GM21526 (cell line): ENCODE measurements around the gene NUP85.
"Not testable (repeated sequence)": the region's sequence is repeated elsewhere in the genome, so short reads cannot be mapped to it uniquely, and the experiment has no call there.

Source experiments
- ATAC-seq: cut with Tn5 transposase; IDR thresholded peaks from one replicate; pipeline ENCODE4 v1.9.1; 2021; ENCODE audit warnings: moderate library complexity; ENCODE audit not compliant: unreplicated experiment, low FRiP score

NUP85 gene

DNA sequence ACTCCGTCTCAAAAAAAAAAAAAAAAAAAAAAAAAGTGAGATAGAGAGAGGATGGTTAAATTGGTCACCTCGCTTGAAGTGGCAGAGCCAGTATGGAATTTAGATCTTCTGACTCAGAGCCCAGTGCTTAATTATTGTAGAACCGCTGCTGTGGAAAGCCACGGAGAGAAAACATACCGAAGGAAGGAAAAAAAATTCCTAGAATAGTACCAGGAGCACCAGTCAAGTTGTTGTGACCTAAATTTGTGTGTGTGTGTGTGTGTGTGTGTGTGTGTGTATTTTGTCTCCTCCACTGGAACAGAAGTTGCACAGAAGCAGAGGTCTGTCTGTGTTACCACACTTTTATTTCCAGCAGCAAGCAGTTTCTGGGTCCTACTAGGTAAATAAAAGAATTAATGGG lies 10.6 kb upstream of the NUP85 start:
- ATAC-seq, result no peak

GRCh38 chr17:75199886-75200618 lies 5.4 kb upstream of the NUP85 start:
- ATAC-seq, result no peak

DNA sequence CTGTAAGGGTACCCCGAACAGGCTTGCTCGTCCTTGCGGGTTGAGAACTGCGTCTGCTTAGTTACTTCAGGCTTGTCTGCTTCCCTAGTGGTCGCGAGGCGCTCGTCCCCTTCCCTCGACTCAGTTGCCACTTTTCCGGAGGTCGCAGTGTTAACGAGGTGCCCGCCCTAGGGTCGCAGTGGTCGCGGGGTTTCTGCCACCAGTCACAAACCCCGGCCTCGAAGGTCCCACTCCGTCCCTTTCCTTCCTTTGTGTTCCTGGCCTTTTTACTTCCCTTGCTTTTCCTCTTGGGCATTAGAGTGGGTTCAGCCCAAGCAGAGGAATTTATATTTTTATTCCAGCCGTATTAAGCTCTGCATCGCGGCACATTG lies 299 bp downstream of the NUP85 start:
- no peak for ATAC-seq

DNA sequence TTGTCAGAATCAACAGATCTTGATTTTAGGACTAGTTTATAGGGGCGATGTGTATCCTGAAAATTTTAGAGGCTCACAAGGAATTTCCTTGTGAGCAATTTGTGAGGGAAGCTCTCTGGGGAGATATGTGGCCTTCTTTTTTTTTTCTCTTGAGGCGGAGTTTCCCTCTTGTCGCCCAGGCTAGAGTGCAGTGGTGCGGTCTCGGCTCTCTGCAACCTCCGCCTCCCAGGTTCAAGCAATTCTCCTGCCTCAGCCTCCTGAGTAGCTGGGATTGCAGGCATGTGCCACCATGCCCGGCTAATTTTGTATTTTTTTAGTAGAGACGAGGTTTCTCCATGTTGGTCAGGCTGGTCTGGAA lies 1.6 kb downstream of the NUP85 start:
- not testable (repeated sequence) for ATAC-seq

DNA sequence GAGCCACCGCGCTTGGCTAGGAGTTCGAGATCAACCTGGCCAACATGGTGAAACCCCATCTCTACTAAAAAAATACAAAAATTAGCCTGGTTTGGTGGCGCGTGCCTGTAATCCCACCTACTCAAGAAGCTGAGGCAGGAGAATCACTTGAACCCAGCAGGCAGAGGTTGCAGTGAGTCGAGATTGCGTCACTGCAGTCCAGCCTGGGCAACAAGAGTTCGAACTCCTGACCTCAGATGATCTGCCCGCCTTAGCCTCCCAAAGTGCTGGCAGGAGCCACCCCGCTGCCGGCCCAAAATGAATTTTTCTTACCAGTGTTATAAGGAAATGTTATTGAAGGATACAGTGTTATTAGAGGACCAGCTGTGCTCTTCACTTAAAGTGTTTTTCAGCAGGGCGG lies 2.3 kb downstream of the NUP85 start:
- no peak for ATAC-seq

- no peak for ATAC-seq
Observed at GRCh38 chr17:75208161-75208560, 2.7 kb downstream of the NUP85 start.

GRCh38 chr17:75209061-75209460 lies 3.6 kb downstream of the NUP85 start:
- ATAC-seq, result no peak

DNA sequence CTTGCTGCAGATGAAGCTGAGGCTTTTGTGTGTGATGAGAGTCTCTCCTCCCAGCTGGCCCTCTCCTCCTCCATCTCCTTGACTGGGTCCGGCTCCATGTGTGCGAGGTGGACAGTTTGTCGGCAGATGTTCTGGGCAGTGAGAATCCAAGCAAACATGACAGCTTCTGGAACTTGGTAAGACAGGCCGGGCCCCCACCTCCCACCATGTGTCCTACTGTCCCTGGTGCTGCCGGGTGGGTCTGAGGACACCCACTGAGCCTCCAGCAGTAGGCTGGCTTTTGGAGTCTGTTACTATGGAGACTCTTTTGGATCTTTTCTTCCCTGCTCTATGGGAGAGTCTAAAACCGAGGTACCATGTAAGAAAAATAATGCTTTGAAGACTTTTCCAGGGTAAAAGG lies 12.7 kb downstream of the NUP85 start:
- no peak for ATAC-seq

- no peak for ATAC-seq
Observed at GRCh38 chr17:75219815-75220214, 14.3 kb downstream of the NUP85 start.

GRCh38 chr17:75225016-75225415 lies 19.5 kb downstream of the NUP85 start:
- ATAC-seq, result no peak

DNA sequence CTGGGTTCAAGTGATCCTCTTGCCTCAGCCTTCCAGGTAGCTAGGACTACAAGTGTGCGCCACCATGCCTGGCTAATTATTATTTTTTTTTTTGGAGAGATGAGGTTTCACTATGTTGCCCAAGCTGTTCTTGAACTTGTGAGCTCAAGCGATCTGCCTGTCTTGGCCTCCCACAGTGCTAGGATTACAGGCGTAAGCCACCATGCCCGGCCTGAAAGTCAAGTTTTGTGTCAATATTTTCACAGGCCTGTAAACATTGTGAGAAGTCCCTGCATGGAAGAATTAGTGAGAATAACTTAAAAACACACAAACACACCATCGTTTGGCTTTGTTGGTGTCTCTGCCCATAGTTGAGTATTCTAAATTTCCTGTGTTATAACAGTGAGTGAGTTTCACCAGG lies 22.2 kb downstream of the NUP85 start:
- no peak for ATAC-seq

GRCh38 chr17:75228305-75228704 lies 22.8 kb downstream of the NUP85 start:
- no peak for ATAC-seq

GRCh38 chr17:75228847-75229246 lies 23.4 kb downstream of the NUP85 start:
- ATAC-seq, result no peak

- ATAC-seq, result no peak
Observed at GRCh38 chr17:75231071-75231470, 25.6 kb downstream of the NUP85 start.

- no peak for ATAC-seq
Observed at GRCh38 chr17:75231741-75232464, 26.4 kb downstream of the NUP85 start.

DNA sequence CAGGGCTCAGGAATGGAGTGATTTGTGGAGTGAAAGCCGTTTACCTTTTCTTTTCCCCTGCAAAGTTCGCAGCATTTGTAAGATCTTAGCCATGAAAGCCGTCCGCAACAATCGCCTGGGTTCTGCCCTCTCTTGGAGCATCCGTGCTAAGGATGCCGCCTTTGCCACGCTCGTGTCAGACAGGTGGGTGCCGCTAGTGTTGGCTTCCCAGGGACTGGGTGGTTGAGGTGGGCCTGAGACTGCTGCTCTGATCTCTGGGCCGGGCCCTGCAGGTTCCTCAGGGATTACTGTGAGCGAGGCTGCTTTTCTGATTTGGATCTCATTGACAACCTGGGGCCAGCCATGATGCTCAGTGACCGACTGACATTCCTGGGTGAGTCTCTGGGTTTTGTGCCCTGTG lies 27.3 kb downstream of the NUP85 start:
- ATAC-seq, result no peak

DNA sequence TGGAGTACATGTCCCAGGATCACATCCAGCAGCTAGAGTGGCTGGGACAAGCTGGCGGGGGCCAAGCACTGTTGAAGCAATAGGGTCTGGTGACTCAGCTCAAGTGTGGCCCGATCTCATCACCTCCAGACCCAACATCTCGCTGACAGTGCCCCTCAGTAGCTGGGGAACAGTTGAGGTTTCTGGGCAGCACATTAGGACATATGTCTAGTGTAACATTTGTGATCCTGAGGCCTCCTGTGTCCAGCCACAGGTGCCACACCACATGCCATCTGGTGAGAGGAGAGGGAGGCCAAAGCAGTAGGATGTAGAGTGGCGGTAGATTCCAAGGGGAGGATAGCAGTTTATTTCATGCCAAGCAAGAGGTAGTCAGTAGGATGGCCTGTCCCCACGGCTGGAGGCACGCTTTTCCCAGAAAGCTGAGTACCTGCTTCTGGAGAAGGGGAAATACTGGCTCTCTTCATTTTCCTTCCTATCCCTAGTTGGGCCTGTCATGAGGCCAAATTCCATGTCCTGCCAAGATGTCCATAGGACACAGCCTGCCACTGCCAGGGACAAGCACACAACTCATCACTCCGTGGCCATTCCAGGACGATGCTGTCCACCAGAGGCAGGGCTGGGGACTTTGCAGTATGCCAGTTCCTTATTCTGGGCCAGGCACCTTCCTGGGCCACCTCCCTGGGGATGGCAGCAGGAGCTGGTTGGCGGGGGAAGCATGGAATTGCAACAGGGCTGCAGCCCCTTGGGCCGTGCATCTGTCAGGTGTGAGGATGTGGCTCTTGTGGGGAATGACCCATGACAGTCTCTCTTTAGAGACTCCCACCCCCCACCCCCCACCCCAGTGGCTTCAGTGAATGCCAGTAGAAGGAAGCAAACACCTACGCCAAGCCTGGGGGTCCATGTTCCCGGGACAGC lies 31.9 kb downstream of the NUP85 start:
- no peak for ATAC-seq

DNA sequence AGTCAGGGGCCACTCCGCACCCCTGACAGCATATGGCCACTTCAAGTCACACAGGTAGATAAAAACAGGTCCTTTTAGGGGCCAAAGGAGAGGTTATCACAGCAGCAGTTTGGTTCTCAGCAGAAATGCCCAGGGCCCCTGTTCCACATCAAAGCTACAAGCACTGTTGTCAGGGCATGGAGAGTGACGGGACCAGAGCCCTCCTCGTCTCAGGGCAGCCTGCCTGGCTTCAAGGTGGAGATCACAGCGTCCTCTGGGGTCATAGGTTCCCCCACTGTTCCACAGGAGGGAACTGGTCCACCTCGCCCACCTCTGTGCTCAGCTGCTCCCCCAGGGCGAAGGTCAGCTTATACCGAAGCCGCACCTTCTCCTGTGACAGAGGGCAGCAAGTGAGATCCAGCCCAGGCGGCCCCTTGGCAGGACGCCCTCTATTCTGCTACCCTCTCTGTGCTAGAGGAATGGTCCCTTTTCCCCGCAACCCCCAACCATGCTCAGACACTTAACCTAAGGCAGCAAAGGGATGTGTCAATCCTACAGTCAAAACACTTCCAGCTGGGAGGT lies 32.6 kb downstream of the NUP85 start:
- ATAC-seq, result no peak

DNA sequence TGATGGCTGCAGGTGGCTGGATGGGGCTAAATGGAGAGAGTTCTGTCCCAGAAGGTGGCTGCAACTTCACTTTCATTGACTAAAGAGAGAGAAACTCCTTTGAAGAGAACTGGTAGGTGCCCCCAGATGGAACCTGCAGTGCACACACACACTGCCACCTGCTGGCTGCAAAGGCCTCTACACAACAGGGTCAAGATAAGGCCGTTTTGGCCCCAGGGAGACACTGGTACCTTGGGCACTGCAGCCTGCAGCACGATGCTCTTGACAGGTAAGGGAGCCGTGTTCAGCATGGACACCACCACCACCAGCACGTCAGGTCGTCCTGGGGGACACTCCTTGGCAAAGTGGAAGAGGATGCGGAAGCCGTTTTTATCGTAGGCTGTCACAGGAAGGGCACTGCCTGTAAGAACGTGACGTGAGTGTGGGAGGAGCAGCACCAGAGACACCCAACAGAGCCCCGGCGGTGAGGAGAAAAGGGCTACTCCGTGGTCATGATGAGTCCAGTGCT lies 33.3 kb downstream of the NUP85 start:
- no peak for ATAC-seq

GRCh38 chr17:75239214-75239613 lies 33.7 kb downstream of the NUP85 start:
- ATAC-seq, result no peak
